K562 (cell line): ENCODE data around the gene KRTAP19-8. TPM values are rescaled to one million over a fixed set of nuclear protein-coding genes. Genes with fewer than 3 reads are reported as not detected.

Experiments used
- ATAC-seq: fragments of 200-7000 bp; cut with Tn5 transposase; 3 replicates; pipeline ENCODE4 v1.9.1; 2020; ENCODE audit warnings: moderate library complexity
- BruUV-seq: library from RNA; stranded (reverse); fragments of 400-500 nt; replicated peaks from 2 replicates; lab custom pipeline; 2021; lab: Mats Ljungman, UMichigan
- CTCF ChIA-PET: fragments of 300-600 bp; formaldehyde crosslinking; extraction: SDS; loops from one replicate; lab custom pipeline; 2021; ENCODE audit warnings: low intra/inter-chr PET ratio; lab: Yijun Ruan, JAX
- POLR2A ChIA-PET: fragments of 300-600, 350-650 bp; sonication (Branson Sonifier 250); formaldehyde crosslinking; extraction: SDS; loops from one replicate; lab custom pipeline; 2021; ENCODE audit warnings: antibody characterized with exemption, inconsistent platforms; lab: Yijun Ruan, JAX
- DNase-seq, 4 experiments: peaks; one replicate each; pipeline versions ENCODE4 v3.0.0 to v3.0.0-alpha.2; 2011 to 2018; ENCODE audit warnings: low spot score in 3 of 4, mixed read lengths in 3 of 4; ENCODE audit errors: extremely low read depth in 1 of 4
- FAIRE-seq: peaks from 2 replicates; lab custom pipeline; 2011; peaks lifted over from hg19 to GRCh38; lab: Jason Lieb, UNC
- H2AFZ ChIP-seq: 2 replicates; pipeline ENCODE4 v1.6.0; 2011; ENCODE audit warnings: low read depth, low read length, control low read depth, inconsistent platforms
- H3K27ac ChIP-seq: fragments of 200-600 bp; 3 replicates; pipeline ENCODE4 v1.8.0; 2011; ENCODE audit warnings: low read depth, mild to moderate bottlenecking, control low read depth, inconsistent platforms, low read length, moderate library complexity, mixed read lengths; ENCODE audit errors: extremely low read depth
- H3K27me3 ChIP-seq, 2 experiments: fragments of 300-600 bp in 1 of 2; 2 replicates in 1 of 2; 3 replicates in 1 of 2; pipeline versions ENCODE4 v1.6.0 to v1.8.0; 2011; ENCODE audit warnings: inconsistent platforms in 2 of 2, low read length in 2 of 2, mild to moderate bottlenecking in 1 of 2, mixed read lengths in 1 of 2, moderate library complexity in 1 of 2; ENCODE audit not compliant: control insufficient read depth in 2 of 2, insufficient read depth in 2 of 2
- H3K36me3 ChIP-seq: fragments of 300-600 bp; 3 replicates; pipeline ENCODE4 v1.8.0; 2011; ENCODE audit warnings: mild to moderate bottlenecking, low read length, inconsistent platforms; ENCODE audit not compliant: control insufficient read depth, insufficient read depth
- H3K4me1 ChIP-seq, 2 experiments: fragments of 200-600 bp in 1 of 2; replicated peaks in 1 of 2; 2 replicates in 1 of 2; 3 replicates in 1 of 2; pipeline versions ENCODE4 v1.5.1 to v1.8.0; 2011; ENCODE audit warnings: inconsistent platforms in 2 of 2, low read length in 2 of 2, mild to moderate bottlenecking in 1 of 2, mixed read lengths in 1 of 2, moderate library complexity in 1 of 2; ENCODE audit not compliant: control insufficient read depth in 2 of 2, insufficient read depth in 2 of 2
- H3K4me2 ChIP-seq: 2 replicates; pipeline ENCODE4 v1.6.1; 2011; ENCODE audit warnings: low read length, control low read depth, inconsistent platforms, mixed read lengths; ENCODE audit not compliant: insufficient read depth
- H3K4me3 ChIP-seq: fragments of 200-600 bp; sonication (generic), shearing (Covaris generic); 2 replicates; pipeline ENCODE4 v1.5.1; 2016; ENCODE audit warnings: control low read depth, inconsistent platforms
- H3K79me2 ChIP-seq: fragments of 200-600 bp; 3 replicates; pipeline ENCODE4 v1.8.0; 2011; ENCODE audit warnings: low read length, inconsistent platforms; ENCODE audit not compliant: control insufficient read depth, insufficient read depth
- H3K9ac ChIP-seq, 2 experiments: 2 replicates each; pipeline versions ENCODE4 v1.6.0 to v1.6.1; 2011; ENCODE audit warnings: low read depth in 2 of 2, low read length in 2 of 2, control low read depth in 1 of 2, inconsistent platforms in 1 of 2, mild to moderate bottlenecking in 1 of 2, mixed read lengths in 1 of 2; ENCODE audit not compliant: insufficient read depth in 1 of 2
- H3K9me1 ChIP-seq: one replicate; pipeline ENCODE4 v1.6.0; 2011; ENCODE audit warnings: inconsistent platforms, mild to moderate bottlenecking, low read length, moderate library complexity; ENCODE audit not compliant: control insufficient read depth, insufficient read depth
- H3K9me3 ChIP-seq: replicated peaks from 2 replicates; pipeline ENCODE4 v1.5.1; 2011; ENCODE audit warnings: low read depth, low read length, inconsistent platforms; ENCODE audit not compliant: control insufficient read depth, insufficient read depth
- H4K20me1 ChIP-seq: replicated peaks from 2 replicates; pipeline ENCODE4 v1.6.1; 2011; ENCODE audit warnings: low read length, inconsistent platforms, mixed read lengths; ENCODE audit not compliant: control insufficient read depth, insufficient read depth
- CBFB ChIP-seq: sonication (generic); formaldehyde crosslinking; IDR thresholded peaks from 2 replicates; pipeline ENCODE4 v1.4.0; 2020; ENCODE audit warnings: mild to moderate bottlenecking, missing genetic modification reagents
- IRF2 ChIP-seq: sonication (generic); formaldehyde crosslinking; IDR thresholded peaks from 2 replicates; pipeline ENCODE4 v1.8.1; 2022; ENCODE audit warnings: mild to moderate bottlenecking, missing genetic modification reagents
- KAT2B ChIP-seq: IDR thresholded peaks from one replicate; pipeline ENCODE4 v1.6.1; 2012; ENCODE audit warnings: low read depth, mild to moderate bottlenecking, control low read depth, inconsistent platforms, low read length, moderate library complexity
- MCM5 ChIP-seq: fragments of 450-650 bp; IDR thresholded peaks from 2 replicates; pipeline ENCODE4 v1.6.1; 2016; ENCODE audit warnings: low read depth
- MNT ChIP-seq, 2 experiments: fragments of 450-650 bp; conservative IDR thresholded peaks; 2 replicates each; pipeline ENCODE4 v1.6.1; 2017; ENCODE audit warnings: mild to moderate bottlenecking in 2 of 2, moderate library complexity in 2 of 2
- NFATC3 ChIP-seq: fragments of 450-650 bp; IDR thresholded peaks from 2 replicates; pipeline ENCODE4 v1.6.1; 2017; ENCODE audit warnings: mild to moderate bottlenecking
- PTBP1 ChIP-seq: fragments of 200-400 bp; formaldehyde crosslinking; IDR thresholded peaks from 2 replicates; pipeline ENCODE4 v1.6.1; 2017; ENCODE audit warnings: low read depth, low read length
- SIRT6 ChIP-seq: IDR thresholded peaks from one replicate; pipeline ENCODE4 v1.6.1; 2012; ENCODE audit warnings: low read depth, mild to moderate bottlenecking, control low read depth, inconsistent platforms, low read length, moderate library complexity
- SMARCC2 ChIP-seq: fragments of 450-650 bp; IDR thresholded peaks from 2 replicates; pipeline ENCODE4 v1.6.1; 2017; ENCODE audit warnings: antibody characterized with exemption, moderate library complexity, mild to moderate bottlenecking, low read depth
- TFAP4 ChIP-seq: sonication (generic); formaldehyde crosslinking; IDR thresholded peaks from 2 replicates; pipeline ENCODE4 v1.8.0; 2022; ENCODE audit warnings: missing genetic modification reagents, mild to moderate bottlenecking, moderate library complexity, borderline replicate concordance
- ZNF668 ChIP-seq: fragments of 250-450 bp; sonication (Bioruptor Pico); IDR thresholded peaks from 2 replicates; pipeline ENCODE4 v1.8.0; 2022; ENCODE audit warnings: mild to moderate bottlenecking, inconsistent platforms
- ZNF707 ChIP-seq: fragments of 250-450 bp; sonication (Bioruptor Pico); conservative IDR thresholded peaks from 2 replicates; pipeline ENCODE4 v1.8.0; 2022; ENCODE audit warnings: inconsistent platforms, mild to moderate bottlenecking, moderate library complexity
- WGBS: fragments of 100-300 bp; shearing (Covaris generic); methylation state at CpG from one replicate; pipeline ENCODE4 v1.1.6; 2016; ENCODE audit warnings: low coverage, mixed read lengths; ENCODE audit not compliant: insufficient coverage; ENCODE audit errors: missing lambda C conversion rate; 5-methylcytosine and 5-hydroxymethylcytosine counted together
- in situ Hi-C: fragments of 300-500 bp; cut with MboI; formaldehyde crosslinking; loops from 4 replicates; pipeline ENCODE4 v1.15.0; 2018; ENCODE audit warnings: inconsistent platforms, mixed read lengths
- intact Hi-C: fragments of 100-400 bp; cut with micrococcal nuclease; formaldehyde crosslinking; loops from 2 replicates; pipeline ENCODE4 v1.14.2; 2022
- polyA plus RNA-seq, 8 experiments: library from polyadenylated mRNA; depleted of rRNA in 4 of 8; stranded (reverse) in 5 of 8; unstranded in 3 of 8; fragments of >200 nt; fragmentation: Nextera tagmentation in 2 of 8; fragmentation: Illumina TruSeq in 1 of 8; extraction: Ambion mirVana in 2 of 8; extraction: Trizol in 1 of 8; gene quantifications; 2 replicates each; pipeline versions ENCODE4 v1.2.1 to v1.2.3, GENCODE V29; 2011 to 2014; ENCODE audit warnings: inconsistent platforms in 1 of 8, missing spikeins in 1 of 8
- total RNA-seq, 7 experiments: library from RNA; depleted of rRNA in 6 of 7; stranded (reverse); fragments of >200 nt in 6 of 7; fragmentation: Illumina TruSeq in 2 of 7; extraction: Trizol in 2 of 7; gene quantifications; 2 replicates each; pipeline versions ENCODE4 v1.2.1 to v1.2.3, GENCODE V29; 2011 to 2021; ENCODE audit warnings: low replicate concordance in 1 of 7

Gene KRTAP19-8
- total and polyA plus RNA-seq, 9 of the 15 experiments (the other 6 are each of a cell fraction or from before 2014, with no cell fraction given): not detected

GRCh38 chr21:31042080-31042464 lies 3.8 kb upstream of the KRTAP19-8 start:
- no peaks in the 10 kb centered on the region for H3K79me2 ChIP-seq
- no peaks in the 10 kb centered on the region for H3K4me1 ChIP-seq
- no TSS peak for BruUV-seq
- H4K20me1 ChIP-seq: no peaks in the 10 kb centered on the region
- DNase-seq (no peak), ATAC-seq (no peak), FAIRE-seq (no peak)
- no peak overlapping the region for H2AFZ ChIP-seq
- no peaks in the 10 kb centered on the region for H3K9me1 ChIP-seq
- TF ChIP-seq SMARCC2 (no peak), NFATC3 (no peak)
- no peaks in the 10 kb centered on the region for H3K36me3 ChIP-seq
- POLR2A ChIA-PET: no interaction called here
- H3K27me3 ChIP-seq: no peaks in the 10 kb centered on the region
- no peak overlapping the region for H3K4me3 ChIP-seq
- no peak overlapping the region for H3K27ac ChIP-seq
- intact Hi-C loops: no loop called here
- CTCF ChIA-PET: no interaction called here
- 0% methylated on average over 1 of the region's 1 CpG for WGBS
- in situ Hi-C loops: no loop called here
- H3K4me2 ChIP-seq: no peak overlapping the region
- no peaks in the 10 kb centered on the region for H3K9me3 ChIP-seq
- H3K9ac ChIP-seq: no peak overlapping the region

- DNase-seq (no peak), FAIRE-seq (no peak), ATAC-seq (no peak)
- 1% methylated on average over 11 of the region's 11 CpGs for WGBS
- BruUV-seq: no TSS peak
- intact Hi-C loops: no loop called here
- Histone ChIP-seq H4K20me1 (no peaks in the 10 kb centered on the region), H3K27me3 (no peaks in the 10 kb centered on the region), H3K9ac (no peak overlapping the region), H3K4me2 (no peak overlapping the region), H2AFZ (no peak overlapping the region), H3K9me3 (no peaks in the 10 kb centered on the region), H3K36me3 (no peaks in the 10 kb centered on the region), H3K79me2 (no peaks in the 10 kb centered on the region), H3K27ac (no peak overlapping the region), H3K9me1 (no peaks in the 10 kb centered on the region), H3K4me3 (no peak overlapping the region), H3K4me1 (no peaks in the 10 kb centered on the region)
- ChIA-PET CTCF (no interaction called here), POLR2A (no interaction called here)
- in situ Hi-C loops: no loop called here
- TF ChIP-seq MNT (conservative IDR thresholded peaks at IDR 0.05) (no peak), ZNF707 (CRISPR knock-in tag) (no peak), IRF2 (CRISPR knock-in tag) (no peak), KAT2B (no peak), CBFB (CRISPR knock-in tag) (no peak), SIRT6 (no peak), PTBP1 (no peak), MCM5 (no peak), TFAP4 (CRISPR knock-in tag) (no peak), ZNF668 (no peak)
These were observed 3.2 kb upstream of the KRTAP19-8 start for GRCh38 chr21:31041295-31042079.
